Brain pericyte (primary cell): ENCODE results near the gene TAF5.
"Not testable (repeated sequence)": the region's sequence is repeated elsewhere in the genome, so short reads cannot be mapped to it uniquely, and the experiment has no call there.

ENCODE experiments used
- DNase-seq: peaks from one replicate; pipeline ENCODE4 v3.0.0-alpha.2; 2012; ENCODE audit warnings: low read depth, low spot score

TAF5 gene

DNA sequence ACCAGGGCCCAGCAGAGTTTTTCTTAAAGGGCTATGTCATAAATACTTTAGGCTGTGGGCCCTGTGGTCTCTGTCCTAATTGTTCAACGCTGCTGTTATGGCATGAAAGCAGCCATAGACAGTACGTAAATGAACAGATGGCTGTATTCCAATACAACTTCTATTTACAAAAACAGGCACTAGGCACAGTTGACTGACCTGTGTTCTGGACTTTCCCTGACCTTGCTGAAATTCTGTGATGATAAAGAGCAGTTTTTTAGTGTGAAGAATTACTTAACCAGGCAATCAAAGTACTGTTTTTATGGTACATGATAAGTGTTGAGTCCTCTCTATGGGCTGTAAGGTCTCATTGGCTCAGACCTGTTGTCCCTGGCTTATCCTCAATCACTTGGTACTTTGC, 45.8 kb downstream of the TAF5 start:
- DNase-seq = no peak

DNA sequence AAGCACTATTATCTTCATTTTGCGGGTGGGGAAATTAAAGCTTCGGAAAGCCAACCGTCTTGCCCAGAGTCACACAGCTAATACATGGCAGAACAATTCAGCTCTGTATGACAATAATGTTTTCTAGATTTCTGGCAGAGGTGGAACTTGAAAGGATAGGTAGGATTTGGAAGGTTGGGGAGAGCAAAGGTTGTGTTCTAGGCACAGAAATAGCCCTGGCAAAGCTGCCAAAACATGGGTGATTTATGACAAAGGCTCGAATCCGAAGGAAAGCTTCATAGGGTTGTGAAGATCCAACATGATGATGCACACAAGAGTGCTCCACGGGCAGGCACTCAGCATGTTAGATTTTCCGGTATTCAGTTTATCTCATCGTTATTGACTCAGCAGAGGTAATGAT, 47.8 kb downstream of the TAF5 start:
- no peak for DNase-seq

DNA sequence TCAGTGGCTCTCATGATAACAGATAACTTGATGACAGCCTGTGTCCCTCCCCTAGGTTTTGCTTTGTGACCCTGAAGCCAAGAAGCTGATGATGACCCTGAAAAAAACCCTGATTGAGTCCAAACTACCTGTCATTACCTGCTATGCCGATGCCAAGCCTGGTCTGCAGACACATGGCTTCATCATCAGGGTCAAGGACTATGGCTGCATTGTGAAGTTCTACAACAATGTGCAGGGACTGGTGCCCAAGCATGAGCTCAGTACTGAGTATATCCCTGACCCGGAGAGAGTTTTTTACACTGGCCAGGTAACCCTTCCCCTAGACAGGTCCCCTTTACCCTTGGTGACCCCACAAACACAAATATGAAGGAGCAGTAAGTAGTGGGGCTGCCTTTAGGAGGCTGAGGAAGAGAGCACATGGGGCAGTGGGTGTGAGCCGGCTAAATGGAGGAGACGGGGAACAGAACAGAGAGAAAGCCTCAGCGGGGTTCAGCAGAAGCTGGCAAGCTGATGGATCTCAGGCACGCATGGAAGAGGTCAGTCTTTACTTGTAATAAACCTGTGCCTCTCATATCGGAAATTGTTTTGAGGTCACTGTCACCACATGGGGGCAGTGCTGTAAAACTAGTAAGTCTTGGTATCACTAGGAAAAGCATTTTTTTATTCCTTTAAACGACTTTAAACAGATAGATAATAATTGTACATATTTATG, 48.8 kb downstream of the TAF5 start:
- DNase-seq = no peak

DNA sequence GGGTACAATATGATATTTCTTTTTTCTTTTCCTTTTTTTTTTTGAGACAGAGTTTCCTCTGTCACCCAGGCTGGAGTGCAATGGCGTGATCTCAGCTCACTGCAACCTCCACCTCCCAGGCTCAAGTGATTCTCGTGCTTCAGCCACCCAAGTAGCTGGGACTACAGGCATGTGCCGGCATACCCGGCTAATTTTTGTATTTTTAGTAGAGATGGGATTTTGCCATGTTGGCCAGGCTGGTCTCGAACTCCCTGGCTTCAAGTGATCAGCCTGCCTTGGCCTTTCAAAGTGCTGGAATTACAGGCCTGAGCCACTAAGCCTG, 49.3 kb downstream of the TAF5 start:
- DNase-seq = not testable (repeated sequence)

DNA sequence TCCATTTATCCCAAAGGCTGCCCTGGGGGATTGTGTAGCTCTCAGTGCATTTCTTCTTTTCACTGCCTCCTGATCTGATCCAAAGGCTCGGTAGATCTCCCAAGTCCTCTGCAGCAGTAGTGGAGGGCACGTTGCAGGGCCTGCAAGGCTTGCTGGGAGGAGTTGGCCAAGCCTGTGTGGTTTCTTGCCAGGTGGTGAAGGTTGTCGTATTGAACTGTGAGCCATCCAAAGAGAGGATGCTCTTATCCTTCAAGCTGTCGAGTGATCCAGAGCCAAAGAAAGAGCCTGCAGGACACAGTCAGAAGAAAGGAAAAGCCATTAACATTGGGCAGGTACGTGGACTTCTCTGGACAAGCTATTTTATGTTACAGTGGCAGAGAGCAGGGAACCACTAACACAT, 49.8 kb downstream of the TAF5 start:
- no peak for DNase-seq

DNA sequence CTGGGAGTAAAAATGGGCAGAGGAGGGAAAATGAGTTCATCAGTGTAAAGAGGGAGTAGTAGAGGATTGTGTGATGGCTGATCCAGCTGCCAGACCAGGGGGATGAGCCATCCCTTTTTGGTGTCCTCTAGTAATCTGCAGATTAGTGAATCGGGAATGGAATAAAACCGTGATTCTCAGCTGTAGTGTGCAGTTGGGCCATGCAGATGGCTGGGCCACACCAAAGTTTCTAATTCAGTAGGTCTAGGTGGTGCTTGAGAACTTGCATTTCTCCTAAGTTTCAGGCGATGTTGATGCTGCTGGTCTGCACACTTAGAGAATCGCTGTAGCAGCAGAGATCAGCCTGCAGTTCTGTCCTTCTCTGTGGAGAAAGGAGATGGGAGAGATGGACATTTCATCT, 51.3 kb downstream of the TAF5 start:
- DNase-seq = no peak

DNA sequence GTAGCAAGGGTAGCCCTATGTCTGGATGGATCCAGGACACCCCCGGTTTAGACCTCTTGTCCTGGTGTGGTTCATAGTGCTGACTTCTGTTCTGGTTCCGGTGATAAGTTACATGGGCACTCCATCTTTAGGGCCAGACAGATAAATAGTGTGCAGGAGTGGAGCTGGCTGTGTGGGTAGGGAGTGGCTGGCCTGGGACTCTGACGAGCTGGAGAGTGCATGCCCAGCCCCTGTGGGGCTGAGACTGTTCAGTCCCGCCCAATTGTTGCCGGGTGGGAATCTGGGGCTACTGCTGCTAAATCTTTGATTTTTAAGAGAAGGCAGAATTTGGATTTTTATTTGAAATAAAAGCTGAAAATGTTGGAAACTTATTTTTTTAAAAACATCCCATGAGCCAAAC, 56.0 kb downstream of the TAF5 start:
- DNase-seq = no peak

DNA sequence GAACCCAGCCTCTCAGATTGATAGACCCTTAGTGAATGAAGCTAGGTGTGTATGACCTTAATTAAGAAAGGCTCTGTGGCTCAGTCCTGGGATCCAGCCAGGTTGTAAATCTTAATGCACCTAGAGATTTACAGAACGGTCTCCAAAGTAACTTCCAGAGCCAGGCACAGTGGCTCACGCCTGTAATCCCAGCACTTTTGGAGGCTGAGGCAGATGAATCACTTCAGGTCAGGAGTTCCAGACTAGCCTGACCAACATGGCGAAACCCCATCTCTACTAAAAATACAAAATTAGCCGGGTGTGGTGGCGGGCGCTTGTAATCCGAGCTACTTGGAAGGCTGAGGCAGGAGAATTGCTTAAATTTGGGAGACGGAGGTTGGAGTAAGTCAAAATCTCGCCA, 60.1 kb downstream of the TAF5 start:
- no peak for DNase-seq

DNA sequence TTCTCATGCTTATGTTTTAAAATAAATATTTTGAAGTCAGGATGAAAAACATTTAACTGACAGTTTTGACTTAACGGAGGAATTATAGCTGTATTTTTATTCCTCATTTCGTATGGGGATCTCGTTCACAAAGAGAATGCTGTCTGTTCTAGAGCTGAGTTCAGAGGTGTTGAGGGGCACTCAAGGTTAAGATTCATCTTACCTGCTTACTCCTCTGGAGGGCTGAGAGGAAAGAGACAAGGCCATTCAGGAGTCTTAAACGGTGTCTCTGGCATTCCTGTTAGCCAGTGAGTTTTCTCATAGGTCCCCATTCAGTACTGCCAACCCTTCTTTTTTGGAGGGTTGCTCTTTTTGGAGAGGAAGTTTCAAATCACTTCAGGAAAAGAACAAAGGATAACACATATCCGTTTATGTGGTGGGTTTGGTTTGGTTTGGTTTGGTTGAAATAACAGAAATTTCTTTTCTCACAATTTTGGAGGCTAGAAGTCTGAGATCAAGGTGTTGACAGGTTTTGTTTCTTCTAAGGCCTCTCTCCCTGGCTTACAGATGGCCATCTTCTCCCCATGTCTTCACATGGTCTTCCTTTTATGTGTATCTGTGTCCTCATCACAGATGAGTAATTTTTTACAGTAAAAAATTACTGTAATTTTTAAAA, 61.3 kb downstream of the TAF5 start:
- DNase-seq = no peak

DNA sequence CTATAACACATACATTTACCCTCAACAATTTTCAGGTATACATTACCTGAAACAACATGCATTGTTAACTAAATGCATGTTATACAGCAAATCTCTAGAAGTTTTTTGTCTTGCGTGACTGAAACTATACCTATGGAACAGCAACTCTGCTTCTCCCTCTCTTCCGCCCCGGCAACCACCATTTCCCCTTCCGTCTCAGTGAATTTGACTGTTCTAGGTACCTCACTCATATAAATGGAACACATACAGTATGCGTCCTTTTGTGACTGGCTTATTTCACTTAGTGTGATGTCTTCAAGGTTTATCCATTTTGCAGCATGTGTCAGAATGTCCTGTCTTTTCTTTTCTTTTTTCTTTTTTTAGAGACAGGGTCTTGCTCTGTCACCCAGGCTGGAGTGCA, 61.9 kb downstream of the TAF5 start:
- DNase-seq = no peak

DNA sequence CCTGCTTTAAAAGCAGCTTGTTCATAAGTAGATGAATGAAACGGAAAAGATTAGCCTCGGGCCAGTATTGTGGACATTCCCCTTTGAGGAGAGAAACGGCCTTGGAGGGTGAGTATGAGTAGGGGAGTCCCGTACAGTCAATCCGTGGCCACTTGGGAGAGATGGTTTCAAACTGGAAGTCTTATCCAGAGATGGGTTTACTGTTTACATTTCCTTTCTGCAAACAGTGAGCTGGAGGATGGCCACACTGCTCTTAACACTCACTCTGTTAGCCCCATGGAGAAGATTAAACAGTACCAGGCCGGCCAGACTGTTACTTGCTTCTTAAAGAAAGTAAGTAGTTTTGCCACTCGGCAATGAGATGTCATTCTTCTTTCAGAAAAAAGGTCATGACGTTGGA, 64.1 kb downstream of the TAF5 start:
- DNase-seq = no peak

DNA sequence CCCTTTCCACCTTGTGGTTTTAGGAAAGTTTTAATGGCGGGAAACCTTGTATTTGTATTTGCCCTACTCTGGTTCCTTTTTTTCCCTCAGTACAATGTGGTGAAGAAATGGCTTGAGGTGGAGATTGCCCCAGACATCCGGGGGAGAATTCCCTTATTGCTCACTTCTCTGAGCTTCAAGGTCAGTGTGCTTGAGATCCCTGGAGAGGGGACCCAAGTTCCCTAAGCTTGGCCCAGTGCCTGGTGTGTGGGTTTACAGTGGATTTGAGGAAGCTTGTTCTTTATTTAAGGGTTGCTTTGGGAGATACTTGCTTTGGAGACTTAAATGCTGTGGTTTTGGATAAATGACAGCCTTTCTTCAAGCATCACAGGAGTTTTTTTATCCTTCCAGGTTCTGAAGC, 66.1 kb downstream of the TAF5 start:
- DNase-seq = no peak
